ENCODE measurements around the gene PARD3B.
"Not testable (repeated sequence)": the region's sequence is repeated elsewhere in the genome, so short reads cannot be mapped to it uniquely, and the experiment has no call there.

Gene PARD3B

DNA sequence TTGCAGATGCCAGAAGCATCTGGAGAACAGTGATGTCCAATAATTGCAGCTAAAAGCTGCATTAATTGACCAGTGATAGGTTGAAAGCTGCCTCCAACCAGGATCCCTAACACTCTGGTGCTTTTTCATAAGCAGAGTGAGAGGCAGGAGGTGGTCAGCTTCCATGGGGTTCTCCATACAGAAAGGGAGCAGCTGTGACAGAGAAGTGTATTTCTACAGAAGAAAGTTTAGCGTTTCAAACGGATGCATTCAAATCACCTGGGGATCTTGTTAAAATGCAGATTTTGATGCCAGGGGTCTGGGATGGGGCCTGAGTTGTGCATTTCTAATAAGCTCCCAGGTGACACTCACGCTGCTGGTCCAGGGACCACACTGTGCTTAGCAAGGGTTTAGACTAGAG is 920.5 kb downstream of the PARD3B start:
- no peak overlapping the region for H3K4me3 ChIP-seq (ENCODE audit: low read length)
- DNase-seq (ENCODE audit: low read depth, low spot score): no peak

DNA sequence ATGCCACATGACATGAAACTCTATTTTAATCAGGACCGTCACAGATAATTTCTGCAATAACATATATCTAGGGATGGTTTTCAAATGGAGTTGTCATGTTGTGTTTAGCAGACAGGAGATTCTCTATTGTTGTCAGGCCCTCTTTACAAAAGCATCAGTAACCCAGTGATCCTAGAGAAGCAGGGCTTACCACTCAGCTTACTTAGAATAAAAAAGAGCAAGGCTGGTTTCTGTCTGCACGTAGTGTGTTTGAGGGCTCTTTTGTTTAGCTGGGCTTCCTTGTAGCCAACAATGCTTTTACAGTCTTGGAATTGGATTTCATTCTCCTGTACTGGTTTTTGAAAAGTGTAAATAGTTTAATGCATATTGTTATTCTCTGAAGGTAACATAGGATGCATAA is 926.5 kb downstream of the PARD3B start:
- DNase-seq (ENCODE audit: low read depth, low spot score): no peak
- no peak overlapping the region for H3K4me3 ChIP-seq (ENCODE audit: low read length)

DNA sequence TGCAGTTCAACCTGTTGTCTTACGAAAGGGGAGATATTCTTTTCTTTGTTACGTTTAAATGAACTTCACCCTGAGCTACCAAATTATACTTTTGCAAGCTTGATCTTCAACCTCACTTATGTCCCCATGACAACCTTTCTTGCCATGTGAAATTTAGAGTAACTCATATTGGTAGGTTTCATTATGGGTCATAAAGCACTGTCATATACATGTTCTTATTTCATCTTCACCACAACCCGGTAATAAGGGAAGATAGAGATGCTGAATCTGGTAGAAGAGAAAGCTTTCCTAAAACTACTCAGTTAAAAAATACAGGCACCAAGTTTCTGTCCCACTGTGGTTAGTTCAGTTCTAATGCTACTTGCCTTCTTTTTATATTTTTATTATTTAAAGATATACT is 928.5 kb downstream of the PARD3B start:
- no peak overlapping the region for H3K4me3 ChIP-seq (ENCODE audit: low read length)
- no peak for DNase-seq (ENCODE audit: low read depth, low spot score)

DNA sequence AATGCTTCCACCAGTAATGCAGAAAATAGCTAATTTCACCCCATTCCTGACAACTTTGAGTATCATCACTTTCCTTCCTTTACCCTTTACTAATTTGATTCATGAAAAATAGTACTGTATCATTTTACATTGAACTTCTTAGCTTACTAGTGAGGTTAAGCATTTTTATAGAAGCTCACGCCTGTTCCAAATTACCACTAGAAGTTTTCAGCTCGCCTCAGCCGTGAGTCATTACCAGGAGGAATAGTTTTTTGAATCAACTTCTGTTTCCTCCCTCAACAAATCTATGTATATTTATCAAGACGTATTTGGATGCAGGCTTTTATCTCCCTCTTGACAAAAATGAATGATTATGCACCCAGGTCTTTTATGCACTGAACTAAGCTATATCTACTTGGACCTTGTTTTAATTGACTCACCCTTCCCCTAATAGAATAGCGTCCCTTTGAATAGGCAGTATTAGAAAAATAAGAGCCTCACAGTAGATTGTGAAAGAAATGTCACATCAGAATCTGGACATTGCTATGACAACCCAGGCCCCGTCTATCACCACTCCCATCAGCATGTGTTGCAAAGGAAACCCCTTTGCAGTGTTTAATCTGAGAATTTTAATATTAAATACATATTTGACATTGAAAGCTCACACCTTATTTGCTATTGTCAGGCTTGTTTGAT is 929.6 kb downstream of the PARD3B start:
- no peak for DNase-seq (ENCODE audit: low read depth, low spot score)
- H3K4me3 ChIP-seq (ENCODE audit: low read length): no peak overlapping the region

DNA sequence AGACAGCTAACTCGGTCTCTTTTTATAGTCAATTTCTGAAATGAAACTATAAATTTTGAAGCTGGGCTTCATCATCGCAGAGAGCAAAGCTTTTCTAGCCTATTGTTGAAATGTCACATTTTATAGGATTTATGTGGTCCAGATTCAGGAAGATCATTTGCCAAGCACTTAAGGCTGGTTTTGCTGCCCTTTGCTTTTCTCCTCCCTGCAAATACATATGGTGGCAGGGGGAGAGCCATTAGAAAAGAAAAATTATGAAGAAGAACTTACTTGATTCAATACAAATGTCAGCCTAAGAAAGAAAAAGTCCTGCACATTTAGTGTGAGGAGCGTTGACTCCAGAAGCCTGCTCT is 930.1 kb downstream of the PARD3B start:
- no peak overlapping the region for H3K4me3 ChIP-seq (ENCODE audit: low read length)
- DNase-seq (ENCODE audit: low read depth, low spot score): no peak

DNA sequence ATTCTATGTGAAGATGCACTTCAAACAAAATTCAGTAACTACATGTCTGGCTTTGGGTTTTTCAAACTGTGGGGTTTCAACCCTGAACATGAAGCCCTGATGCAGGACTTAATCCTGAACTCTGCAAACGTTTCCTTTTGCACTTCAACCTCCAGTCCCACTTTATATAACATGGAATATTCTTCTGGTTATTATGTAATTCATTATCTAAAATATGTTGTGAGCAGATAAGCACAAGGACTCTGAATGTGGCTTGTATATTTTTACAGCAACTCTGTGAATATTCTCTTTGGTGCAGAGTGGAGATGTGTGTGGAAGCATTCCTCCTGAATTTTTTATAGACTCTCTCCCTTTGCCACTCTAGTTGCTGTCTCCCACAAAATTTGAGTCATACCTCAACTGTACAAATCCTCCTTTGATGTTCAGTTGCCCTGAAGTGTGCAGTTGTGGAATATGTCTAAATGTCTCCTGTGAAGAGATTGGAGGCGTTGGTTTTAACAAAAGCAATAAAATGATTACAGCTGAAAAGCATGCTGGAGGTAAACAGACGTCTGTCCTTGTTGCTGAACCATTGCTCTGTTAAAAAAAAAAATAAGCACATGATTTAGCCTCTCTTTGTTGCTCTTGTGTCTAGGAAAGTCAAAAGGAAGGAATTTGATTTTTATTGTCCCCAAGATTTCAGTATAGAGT is 931.9 kb downstream of the PARD3B start:
- no peak for DNase-seq (ENCODE audit: low read depth, low spot score)
- no peak overlapping the region for H3K4me3 ChIP-seq (ENCODE audit: low read length)

DNA sequence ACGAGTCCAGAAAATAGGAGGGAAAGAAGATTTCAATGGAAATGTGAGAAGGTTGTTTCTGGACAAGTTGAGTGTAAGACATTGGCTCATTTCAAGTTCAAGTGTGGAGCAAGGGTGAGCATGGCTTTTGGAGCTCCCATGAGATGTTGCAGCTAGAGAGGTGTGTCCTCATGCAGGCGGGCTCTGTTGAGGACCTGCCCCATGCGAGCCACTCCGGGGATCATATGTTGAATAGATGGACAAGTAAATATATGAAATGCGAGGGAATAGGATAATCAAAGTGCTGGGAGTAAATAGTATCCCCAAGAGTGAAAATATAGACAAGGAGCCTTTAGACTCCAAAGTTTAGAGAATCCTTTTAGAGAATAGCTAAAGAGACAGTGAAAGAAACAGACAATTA is 936.6 kb downstream of the PARD3B start:
- H3K4me3 ChIP-seq (ENCODE audit: low read length): no peak overlapping the region
- DNase-seq (ENCODE audit: low read depth, low spot score): no peak

DNA sequence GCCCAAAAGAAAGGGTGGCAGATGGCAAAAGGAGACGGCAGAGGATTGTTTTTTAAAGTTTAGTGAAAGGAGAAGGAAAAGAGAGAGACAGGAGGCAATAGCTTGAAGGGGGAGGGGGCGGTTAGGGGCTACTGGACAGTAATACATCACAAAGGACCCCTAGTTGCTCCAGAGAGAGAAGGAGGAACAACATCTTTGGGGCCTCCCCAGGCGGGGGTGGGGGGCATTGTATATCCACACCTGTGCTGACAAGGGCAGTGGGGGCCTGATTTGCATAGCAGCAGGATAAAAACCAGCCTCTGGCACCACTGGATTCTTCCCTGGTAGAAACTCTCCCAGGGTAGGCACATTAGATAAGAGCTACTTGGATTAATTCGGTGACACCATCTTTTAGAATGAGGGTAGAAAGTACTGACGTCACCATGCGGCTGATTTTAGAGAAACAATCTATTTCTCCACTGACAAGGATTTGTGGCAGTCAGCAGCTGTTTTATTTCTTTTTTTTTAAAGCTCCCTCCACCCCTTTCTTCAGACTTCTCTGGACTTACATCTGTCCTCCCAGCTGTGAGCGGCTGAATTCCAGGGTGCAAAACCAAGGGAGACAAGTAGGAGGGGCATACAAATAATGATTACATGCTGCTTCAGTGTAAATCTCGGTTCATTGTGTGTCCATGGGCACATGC is 937.3 kb downstream of the PARD3B start:
- DNase-seq (ENCODE audit: low read depth, low spot score): no peak
- H3K4me3 ChIP-seq (ENCODE audit: low read length): no peak overlapping the region

DNA sequence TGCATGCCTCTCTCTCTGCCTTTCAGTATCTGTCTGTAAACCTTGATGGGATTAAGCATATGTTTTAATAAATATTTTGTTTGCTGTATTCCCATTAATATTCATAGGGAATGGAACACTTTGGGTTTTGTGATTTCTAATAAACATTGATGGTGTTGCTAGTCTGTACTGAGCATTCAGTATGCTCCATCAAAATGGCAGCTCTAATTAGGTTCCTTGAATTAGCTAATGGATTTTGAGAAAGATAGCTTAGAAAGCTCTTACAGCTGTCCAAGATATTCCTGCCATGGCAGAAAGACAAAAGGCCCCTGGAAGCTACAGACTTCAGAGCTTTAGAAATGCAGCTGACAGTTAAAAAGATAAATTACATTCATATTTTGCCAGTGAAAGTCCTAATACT is 937.8 kb downstream of the PARD3B start:
- H3K4me3 ChIP-seq (ENCODE audit: low read length): no peak overlapping the region
- no peak for DNase-seq (ENCODE audit: low read depth, low spot score)

DNA sequence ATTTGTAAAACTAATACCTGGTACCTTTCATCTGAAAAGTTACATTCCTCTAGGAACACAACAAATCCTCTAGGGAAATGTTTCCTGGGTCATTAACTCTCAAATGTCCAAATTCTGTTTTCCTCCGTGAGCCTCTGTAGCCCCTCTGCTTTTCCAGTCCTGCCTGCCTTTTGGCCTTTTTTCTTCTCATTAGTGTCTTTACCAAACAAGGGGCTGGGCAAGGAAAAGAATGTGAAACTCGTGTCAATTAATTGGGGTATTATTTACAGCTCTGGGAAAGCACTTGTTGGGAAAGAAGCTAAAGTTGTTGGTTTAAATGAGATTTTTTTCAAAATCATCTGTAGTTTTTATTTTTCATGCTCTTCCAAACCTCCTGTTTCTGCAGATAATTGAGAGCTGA is 938.9 kb downstream of the PARD3B start:
- DNase-seq (ENCODE audit: low read depth, low spot score): no peak

DNA sequence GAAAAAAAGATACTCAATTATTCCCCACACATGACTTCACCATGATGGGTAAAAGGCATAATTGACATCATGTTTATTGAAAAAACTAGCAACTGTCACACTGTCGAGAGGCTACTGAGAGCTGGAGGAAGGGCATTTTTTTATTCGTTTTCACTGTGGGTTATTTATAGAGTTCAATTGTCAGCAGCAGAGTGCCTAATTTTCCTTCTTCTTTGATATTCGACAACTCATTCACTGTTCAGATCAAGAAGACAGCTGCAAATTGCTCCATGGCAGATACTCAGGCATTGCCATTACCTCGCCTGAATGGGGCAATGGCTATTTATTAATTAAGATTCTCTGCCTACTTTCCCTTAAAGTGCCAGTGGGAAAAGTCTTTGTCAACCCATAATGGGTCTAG is 939.5 kb downstream of the PARD3B start:
- no peak for DNase-seq (ENCODE audit: low read depth, low spot score)
- no peak overlapping the region for H3K4me3 ChIP-seq (ENCODE audit: low read length)

More for the DNA sequence above, 938.9 kb downstream of the PARD3B start:
- no peak overlapping the region for H3K4me3 ChIP-seq (ENCODE audit: low read length)

DNA sequence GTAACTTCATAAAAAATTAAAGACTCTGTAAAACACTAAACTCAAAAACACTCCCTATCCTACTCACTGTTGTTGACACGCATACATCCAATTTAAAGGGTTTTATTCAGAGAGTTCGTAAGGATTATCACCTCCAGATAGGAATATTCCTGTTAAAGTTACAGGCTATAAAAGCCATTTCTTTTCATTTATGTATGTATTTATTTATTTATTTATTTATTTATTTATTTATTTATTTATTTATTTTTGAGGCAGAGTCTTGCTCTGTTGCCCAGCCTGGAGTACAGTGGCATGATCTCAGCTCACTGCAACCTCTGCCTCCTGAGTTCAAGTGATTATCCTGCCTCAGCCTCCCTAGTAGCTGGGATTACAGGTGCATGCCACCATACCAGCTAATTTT is 948.3 kb downstream of the PARD3B start:
- H3K4me3 ChIP-seq (ENCODE audit: low read length); DNase-seq (ENCODE audit: low read depth, low spot score): not testable (repeated sequence)

DNA sequence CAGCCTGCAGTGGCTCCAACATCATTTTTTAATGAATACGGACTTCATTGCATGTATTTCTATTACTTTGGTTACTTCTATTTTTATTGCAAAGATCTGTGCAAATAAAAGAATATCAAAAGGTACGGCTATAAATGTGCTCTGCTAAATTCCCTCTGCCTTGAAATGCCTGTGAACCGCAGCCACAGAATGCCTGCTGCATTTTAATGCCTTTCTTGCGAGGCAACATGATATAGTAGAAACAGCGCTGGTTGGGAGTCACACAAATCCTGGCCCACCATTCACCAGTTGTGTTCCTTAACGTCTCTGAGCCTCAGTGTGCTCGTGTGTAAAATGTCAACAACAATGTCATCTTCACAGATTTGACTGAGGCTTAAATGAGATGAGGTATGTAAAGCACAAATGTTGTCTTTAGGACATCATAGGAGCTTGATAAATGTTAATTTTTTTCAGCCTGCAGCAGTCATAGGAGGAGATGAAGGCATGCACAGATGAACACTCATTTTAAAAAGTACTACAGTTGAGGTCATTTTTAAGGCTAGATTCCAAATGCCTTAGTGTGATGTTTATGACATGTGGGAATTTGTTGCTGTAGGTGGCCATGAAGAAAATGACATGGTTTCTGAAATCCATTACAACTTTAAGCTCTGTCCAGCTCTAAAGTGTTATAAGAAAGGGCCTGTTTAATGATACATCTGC is 949.4 kb downstream of the PARD3B start:
- H3K4me3 ChIP-seq (ENCODE audit: low read length): no peak overlapping the region
- DNase-seq (ENCODE audit: low read depth, low spot score): no peak

DNA sequence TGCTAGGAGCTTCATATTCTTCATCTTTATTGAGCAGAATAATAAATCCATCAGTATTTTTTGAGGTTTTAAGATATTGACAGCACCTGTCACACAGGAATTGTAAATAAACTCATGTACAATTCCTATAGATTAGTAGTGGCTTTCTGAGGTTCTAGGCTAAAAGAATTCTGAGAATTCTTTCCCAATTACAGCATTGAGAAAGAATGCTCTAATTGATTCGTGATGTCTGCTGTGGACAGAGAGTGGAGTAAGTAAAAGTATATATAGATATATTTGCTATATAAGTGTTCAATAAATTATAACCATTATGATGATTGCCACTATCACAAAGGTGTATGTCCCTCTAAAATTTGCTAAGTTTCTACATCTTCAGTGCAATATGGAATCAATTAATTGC is 950.5 kb downstream of the PARD3B start:
- no peak for DNase-seq (ENCODE audit: low read depth, low spot score)
- no peak overlapping the region for H3K4me3 ChIP-seq (ENCODE audit: low read length)

DNA sequence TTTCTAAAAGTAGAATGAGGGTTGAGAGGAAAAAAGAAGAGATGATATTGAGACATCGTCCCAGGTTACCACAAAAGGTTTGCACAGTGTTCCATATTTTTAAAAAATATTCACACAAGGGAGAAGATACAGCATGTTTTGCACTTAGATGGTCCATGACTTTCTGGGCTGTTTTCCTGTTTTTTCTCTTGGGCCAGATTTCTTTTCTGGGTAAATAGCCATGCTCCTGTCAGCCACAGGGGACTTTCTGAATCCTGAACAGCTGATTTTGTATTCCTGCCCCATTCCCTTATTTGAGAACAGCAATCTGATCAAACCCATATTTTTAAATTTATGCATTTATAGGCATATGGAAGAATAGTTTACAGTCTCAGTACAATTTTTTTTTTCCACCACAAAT is 951.1 kb downstream of the PARD3B start:
- no peak overlapping the region for H3K4me3 ChIP-seq (ENCODE audit: low read length)
- no peak for DNase-seq (ENCODE audit: low read depth, low spot score)

DNA sequence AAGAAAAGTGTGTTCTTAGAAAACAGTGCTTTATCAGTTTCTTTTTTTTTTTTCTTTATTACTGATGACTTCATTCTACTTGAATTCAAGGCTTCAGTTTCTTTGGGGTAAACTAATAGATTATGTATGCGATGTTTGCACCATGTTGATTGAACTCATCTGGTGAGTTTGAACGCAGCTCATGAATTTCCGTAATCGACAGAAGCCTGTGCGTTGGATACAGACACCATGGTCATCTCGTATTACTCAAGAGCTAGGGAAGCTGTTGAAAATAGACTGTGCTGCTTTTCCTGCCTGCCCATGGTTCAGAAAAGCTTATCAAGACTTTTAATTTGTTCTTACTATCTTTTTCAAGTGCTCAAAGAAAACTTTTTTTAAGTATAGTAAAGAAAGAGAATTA is 951.5 kb downstream of the PARD3B start:
- no peak overlapping the region for H3K4me3 ChIP-seq (ENCODE audit: low read length)
- DNase-seq (ENCODE audit: low read depth, low spot score): no peak

DNA sequence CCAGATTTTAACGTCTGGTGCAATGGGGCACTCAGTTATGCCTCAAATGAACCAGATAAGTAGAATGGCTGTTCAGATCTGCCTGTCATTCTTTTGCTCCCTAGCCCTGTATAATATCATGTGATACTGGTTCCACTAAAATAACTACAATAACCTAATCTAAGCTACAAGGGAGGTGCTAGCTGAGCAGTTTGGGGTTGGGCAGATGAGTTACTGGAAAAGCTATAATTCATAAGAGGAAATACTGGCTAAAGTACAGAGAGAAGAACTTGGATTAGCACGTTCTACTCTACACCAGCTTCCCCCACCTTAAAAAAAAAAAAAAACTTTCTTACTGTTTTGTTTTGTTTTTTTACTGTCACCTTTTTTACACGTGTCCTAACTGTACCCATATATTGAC is 953.7 kb downstream of the PARD3B start:
- DNase-seq (ENCODE audit: low read depth, low spot score): no peak
- H3K4me3 ChIP-seq (ENCODE audit: low read length): no peak overlapping the region

DNA sequence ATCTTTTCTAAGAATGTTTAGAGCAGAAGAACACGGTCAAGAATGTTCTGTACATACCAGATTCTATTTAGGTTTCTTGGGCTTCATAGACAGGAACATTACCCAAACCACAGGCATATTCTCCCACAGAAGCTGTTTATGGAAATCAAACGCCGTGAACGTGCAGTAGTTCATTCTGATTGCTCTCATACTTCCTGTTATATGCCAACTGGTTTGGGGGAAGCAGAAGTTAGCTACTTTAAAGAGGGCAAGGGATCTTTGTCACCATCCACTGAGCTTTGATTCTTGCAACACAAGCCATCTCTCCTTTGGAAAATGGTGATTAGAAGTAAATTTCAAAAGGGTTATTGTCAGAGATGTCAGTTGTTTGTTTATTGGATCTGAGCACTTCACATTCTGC is 954.8 kb downstream of the PARD3B start:
- H3K4me3 ChIP-seq (ENCODE audit: low read length): no peak overlapping the region
- DNase-seq (ENCODE audit: low read depth, low spot score): no peak

DNA sequence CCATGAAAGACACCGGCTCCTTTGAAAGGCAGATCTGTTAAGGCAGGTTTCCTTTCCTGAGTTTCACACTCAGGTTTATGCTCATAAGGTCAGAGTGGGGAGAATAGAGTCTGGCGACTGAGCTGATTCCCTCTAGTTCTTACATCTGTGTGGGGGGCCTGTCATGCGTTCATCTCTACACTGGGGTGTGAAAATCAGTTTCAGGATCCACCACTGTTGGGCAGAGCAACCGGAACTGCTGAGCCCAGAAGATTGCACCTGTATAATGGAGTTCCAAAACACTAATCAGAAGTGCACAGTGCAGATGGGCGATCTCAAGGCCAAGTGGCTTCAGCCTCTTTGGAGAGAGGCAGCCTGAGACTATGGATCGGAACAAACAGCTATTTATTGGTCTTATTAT is 955.7 kb downstream of the PARD3B start:
- H3K4me3 ChIP-seq (ENCODE audit: low read length): no peak overlapping the region
- no peak for DNase-seq (ENCODE audit: low read depth, low spot score)

DNA sequence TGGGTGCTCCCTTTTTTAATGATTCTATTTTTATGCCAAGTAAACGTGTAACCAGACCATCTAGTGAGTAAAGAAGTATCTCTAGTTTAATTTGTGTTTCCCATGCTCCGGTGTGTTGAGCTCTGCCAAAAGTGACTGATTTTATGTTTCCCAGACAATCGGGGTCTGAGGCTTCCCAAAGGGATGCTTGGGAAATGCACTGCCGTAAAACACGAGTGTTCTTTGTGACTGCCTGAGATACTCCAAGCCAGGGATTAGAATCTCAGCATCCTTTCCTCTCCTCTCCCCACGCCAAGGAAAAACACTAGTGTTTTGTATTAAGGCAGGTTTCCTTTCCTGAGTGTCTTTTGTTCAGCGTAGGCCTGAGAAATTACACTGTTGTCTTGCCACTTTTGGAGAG is 956.6 kb downstream of the PARD3B start:
- H3K4me3 ChIP-seq (ENCODE audit: low read length): no peak overlapping the region
- DNase-seq (ENCODE audit: low read depth, low spot score): no peak
